ENCODE measurements around the gene ACOX1.

The ACOX1 gene

DNA sequence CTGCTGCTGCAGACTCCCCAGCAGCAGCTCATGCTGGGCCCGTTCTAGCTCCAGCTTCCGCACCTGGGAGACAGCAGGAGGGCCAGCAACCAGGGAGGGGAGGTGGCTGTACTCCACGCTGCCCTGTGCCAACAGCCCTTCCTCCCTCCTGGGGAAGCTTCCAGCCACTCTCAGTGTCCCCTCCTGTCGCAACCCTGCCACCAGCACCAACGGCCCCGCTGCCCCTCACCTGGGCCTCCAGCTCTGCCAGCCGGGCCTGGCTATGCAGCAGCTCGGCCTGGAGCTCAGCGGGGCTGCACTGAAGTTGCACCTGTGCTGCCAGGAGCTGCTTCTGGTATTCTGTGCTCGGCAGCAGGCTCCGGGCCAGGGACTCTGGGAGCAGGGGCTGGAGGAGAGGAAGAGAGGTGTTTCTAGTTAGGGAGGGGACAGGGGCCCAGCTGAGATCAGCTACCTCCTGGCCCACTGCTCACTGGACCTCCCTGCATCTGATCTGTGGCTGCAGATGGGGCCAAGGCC is 58.9 kb downstream of the ACOX1 start:
- in situ Hi-C loops (cut with HindIII; ENCODE audit: low sequenced_read_pairs): no loop called here
- DNase-seq (ENCODE audit: low read depth): no peak
- no peak overlapping the region for H3K4me3 ChIP-seq (ENCODE audit: low read depth, low read length)
- TF ChIP-seq, protein P1, sequence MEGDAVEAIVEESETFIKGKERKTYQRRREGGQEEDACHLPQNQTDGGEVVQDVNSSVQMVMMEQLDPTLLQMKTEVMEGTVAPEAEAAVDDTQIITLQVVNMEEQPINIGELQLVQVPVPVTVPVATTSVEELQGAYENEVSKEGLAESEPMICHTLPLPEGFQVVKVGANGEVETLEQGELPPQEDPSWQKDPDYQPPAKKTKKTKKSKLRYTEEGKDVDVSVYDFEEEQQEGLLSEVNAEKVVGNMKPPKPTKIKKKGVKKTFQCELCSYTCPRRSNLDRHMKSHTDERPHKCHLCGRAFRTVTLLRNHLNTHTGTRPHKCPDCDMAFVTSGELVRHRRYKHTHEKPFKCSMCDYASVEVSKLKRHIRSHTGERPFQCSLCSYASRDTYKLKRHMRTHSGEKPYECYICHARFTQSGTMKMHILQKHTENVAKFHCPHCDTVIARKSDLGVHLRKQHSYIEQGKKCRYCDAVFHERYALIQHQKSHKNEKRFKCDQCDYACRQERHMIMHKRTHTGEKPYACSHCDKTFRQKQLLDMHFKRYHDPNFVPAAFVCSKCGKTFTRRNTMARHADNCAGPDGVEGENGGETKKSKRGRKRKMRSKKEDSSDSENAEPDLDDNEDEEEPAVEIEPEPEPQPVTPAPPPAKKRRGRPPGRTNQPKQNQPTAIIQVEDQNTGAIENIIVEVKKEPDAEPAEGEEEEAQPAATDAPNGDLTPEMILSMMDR (IDR thresholded peaks at IDR 0.05; ENCODE audit: low read depth, low read length, missing control alignments): no peak

DNA sequence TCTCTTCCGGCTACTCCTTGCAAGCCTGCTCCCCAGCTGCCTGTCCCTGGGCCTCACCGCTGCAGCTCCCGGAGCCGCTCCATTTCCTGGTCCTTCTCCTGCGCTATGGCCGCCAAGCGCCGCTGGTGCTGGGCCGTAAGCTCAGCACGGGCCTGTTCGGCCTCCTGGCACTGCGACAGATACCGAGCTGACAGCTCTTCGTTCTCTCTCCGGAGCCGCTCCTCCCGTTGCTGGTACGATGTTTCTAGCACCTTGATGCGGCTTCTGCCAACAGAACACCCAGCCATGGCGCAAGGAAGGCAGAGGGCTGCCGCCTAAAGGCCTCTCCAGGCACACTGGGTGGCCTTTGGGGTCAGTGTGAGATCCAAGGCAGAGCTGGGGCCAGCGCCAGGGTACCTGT is 59.4 kb downstream of the ACOX1 start:
- TF ChIP-seq, protein P1 (IDR thresholded peaks at IDR 0.05; ENCODE audit: low read depth, low read length, missing control alignments): no peak
- no peak overlapping the region for H3K4me3 ChIP-seq (ENCODE audit: low read depth, low read length)
- in situ Hi-C loops (cut with HindIII; ENCODE audit: low sequenced_read_pairs): no loop called here
- DNase-seq (ENCODE audit: low read depth): no peak

DNA sequence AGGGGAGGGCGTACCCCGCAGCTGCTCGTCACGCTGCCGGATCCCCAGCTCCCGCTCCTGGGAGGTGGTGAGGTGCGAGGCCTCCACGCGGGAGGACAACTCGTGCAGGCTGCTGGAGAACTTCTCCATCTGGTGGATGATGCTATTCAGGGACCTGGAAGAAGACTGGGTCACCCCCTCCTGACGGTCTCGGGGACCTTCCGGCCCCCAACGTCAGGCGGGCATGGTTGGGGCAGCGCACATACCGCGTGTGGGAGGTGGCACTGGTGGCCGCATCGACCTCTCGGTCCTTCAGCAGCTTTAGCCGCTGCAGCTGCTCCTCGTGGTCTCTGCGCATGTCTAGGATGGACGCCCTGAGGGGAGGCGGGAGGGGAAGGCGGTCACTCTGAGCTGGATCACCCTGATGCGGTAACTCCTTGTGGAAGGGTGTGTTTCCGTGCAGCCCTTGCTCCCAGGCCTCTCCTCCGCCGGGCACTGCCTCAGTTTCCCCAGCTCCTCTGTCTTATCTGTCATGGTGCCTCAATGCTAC is 61.0 kb downstream of the ACOX1 start:
- no peak for DNase-seq (ENCODE audit: low read depth)
- TF ChIP-seq, protein P1 (IDR thresholded peaks at IDR 0.05; ENCODE audit: low read depth, low read length, missing control alignments): no peak
- in situ Hi-C loops (cut with HindIII; ENCODE audit: low sequenced_read_pairs): no loop called here

DNA sequence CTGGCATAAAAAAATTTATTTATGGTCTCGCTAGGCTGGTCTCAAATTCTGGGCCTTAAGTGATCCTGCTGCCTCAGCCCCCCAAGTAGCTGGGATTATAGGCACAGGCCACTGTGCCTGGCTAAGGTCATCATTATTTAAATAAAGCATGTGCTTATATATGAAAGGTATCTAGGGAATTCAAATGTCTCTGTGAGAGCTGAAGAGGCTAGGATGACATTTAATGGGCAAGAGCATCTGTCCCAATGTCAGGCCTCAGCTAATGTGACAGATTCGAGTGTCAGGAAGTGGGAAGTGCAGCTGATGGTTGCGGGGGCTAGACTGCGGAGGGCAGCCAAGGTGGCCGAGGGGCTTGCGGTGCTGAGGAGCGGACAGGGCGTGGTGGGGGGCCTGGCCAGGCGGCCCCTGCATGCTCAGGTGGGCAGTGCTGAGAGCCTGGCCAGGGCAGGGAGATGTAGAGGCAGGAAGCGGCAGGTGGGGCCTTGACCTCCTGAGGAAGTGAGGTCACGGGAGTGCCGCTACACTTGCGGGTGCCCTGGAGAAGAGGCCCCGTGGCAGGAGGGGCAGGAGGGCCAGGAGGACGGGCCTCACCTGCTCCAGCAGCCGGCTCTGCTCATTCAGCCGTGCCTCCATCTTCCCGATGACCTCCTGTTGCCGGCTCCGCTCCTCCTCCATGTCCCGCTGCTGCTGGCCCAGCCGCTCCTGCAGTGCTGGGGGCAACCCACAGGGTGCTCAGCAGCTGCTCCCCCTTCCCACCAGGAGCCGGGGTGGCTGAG is 61.6 kb downstream of the ACOX1 start:
- H3K4me3 ChIP-seq (ENCODE audit: low read depth, low read length): no peak overlapping the region
- in situ Hi-C loops (cut with HindIII; ENCODE audit: low sequenced_read_pairs): no loop called here
- no peak for DNase-seq (ENCODE audit: low read depth)
- TF ChIP-seq, protein P1 (IDR thresholded peaks at IDR 0.05; ENCODE audit: low read depth, low read length, missing control alignments): no peak

More for the DNA sequence above, 61.0 kb downstream of the ACOX1 start:
- no peak overlapping the region for H3K4me3 ChIP-seq (ENCODE audit: low read depth, low read length)

DNA sequence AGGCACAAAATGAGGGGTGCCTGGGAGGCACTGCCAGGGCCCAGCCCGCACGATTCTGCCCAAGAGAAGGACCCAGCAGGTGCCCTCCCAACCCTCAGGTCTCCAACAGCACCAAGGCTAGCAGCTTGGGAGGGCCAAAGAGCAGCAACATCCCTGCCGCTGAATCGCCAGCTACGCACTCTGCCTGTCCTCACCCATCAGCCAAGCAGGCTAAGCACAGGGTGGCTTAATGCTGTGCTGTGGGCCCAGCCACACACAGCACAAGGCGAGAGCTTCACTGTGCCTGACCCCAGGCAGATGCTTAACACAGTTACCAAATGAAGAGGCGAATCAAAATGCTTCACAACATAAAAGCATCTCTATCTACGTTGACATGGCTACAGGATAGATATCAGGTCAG is 63.7 kb downstream of the ACOX1 start:
- in situ Hi-C loops (cut with HindIII; ENCODE audit: low sequenced_read_pairs): no loop called here
- no peak overlapping the region for H3K4me3 ChIP-seq (ENCODE audit: low read depth, low read length)
- DNase-seq (ENCODE audit: low read depth): no peak
- TF ChIP-seq, protein P1 (IDR thresholded peaks at IDR 0.05; ENCODE audit: low read depth, low read length, missing control alignments): no peak

DNA sequence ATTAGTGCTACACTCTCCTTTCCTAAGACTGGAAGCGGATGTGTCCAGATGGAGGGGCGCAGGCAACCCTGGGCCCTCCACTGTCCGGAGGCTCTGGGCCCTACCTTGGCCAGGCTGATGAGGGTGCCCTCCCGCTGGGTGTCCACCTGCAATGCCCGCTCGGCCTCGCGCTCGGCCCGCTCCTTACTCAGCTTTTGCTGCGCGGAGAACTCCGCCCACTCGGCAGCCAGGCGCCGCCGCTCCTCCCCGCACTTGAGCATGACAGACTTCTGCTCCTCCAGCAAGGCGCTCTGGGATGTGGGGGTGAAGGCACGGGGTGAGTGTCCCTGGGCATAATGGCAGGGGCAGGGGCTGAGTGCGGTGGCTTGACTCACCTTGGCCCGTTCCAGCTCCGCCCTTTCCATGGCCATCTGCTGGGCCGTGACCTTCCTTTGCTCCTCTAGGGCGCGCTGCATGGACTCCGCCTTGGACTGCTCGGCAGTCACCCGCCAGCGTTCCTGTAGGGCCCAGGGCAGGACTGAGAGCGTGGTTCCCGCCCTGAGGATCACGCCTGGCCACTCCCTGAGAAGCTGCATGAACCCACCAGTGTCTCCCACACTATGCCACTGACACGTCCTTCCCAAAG is 64.2 kb downstream of the ACOX1 start:
- DNase-seq (ENCODE audit: low read depth): no peak
- H3K4me3 ChIP-seq (ENCODE audit: low read depth, low read length): no peak overlapping the region
- in situ Hi-C loops (cut with HindIII; ENCODE audit: low sequenced_read_pairs): no loop called here
- TF ChIP-seq, protein P1 (IDR thresholded peaks at IDR 0.05; ENCODE audit: low read depth, low read length, missing control alignments): no peak

Measured in astrocyte of the cerebellum (primary cell).